Stomach smooth muscle (tissue), 2 donors: Measurements from ENCODE around the gene PDCD1.
"Not testable (repeated sequence)": the region's sequence is repeated elsewhere in the genome, so short reads cannot be mapped to it uniquely, and the experiment has no call there.

ENCODE experiments used
- H3K27ac ChIP-seq: one replicate; pipeline ENCODE4 v1.7.0; 2013; ENCODE audit warnings: mild to moderate bottlenecking, low read length, inconsistent platforms
- H3K27me3 ChIP-seq, 2 donors: one replicate each; pipeline ENCODE4 v1.7.0; 2013; ENCODE audit warnings: low read length in 2 of 2; ENCODE audit not compliant: insufficient read depth in 2 of 2, control insufficient read depth in 1 of 2
- H3K36me3 ChIP-seq, 2 donors: one replicate each; pipeline ENCODE4 v1.7.0; 2013; ENCODE audit warnings: low read length in 2 of 2; ENCODE audit not compliant: control insufficient read depth in 2 of 2, insufficient read depth in 2 of 2
- H3K4me1 ChIP-seq: one replicate; pipeline ENCODE4 v1.7.0; 2013; ENCODE audit warnings: low read length; ENCODE audit not compliant: control insufficient read depth, insufficient read depth
- H3K4me3 ChIP-seq, 2 donors: one replicate each; pipeline ENCODE4 v1.7.0; 2013; ENCODE audit warnings: low read length in 2 of 2
- H3K9ac ChIP-seq, 2 donors: one replicate each; pipeline ENCODE4 v1.7.0; 2013; ENCODE audit warnings: low read length in 2 of 2, mild to moderate bottlenecking in 1 of 2
- H3K9me3 ChIP-seq, 2 donors: one replicate each; pipeline ENCODE4 v1.7.0; 2013; ENCODE audit warnings: low read length in 2 of 2; ENCODE audit not compliant: control insufficient read depth in 2 of 2
- donor health status: healthy.
- donor health status: Pancreatic carcinoma.

PDCD1 gene

DNA sequence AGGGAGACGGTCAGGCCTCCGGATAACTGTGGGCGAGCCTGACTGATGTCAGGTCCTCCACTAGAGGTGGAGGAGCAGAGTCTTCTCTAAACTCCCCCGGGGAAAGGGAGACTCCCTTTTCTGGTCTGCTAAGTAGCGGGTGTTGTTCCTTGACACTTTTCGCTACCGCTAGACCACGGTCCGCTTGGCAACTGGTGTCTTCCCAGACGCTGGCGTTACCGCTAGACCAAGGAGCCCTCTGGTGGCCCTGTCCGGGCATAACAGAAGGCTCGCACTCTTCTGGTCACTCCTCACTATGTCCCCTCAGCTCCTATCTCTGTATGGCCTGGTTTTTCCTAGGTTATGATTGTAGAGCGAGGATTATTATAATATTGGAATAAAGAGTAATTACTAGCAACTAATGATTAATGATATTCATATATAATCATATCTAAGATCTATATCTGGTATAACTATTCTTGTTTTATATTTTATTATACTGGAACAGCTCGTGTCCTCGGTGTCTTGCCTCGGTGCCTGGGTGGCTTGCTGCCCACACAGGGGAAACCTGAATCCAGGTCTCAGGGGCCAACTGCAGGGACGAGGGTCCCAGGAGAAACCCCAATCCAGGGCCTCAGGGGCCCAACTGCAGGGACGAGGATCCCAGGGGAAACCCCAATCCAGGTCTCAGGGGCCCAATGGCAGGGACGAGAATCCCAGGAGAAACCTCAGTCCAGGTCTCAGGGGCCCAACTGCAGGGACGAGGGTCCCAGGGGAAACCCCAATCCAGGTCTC lies 17.2 kb upstream of the PDCD1 start:
- H3K36me3 ChIP-seq, H3K9ac ChIP-seq, H3K9me3 ChIP-seq, H3K27me3 ChIP-seq, H3K4me1 ChIP-seq, H3K27ac ChIP-seq, H3K4me3 ChIP-seq: not testable (repeated sequence)

DNA sequence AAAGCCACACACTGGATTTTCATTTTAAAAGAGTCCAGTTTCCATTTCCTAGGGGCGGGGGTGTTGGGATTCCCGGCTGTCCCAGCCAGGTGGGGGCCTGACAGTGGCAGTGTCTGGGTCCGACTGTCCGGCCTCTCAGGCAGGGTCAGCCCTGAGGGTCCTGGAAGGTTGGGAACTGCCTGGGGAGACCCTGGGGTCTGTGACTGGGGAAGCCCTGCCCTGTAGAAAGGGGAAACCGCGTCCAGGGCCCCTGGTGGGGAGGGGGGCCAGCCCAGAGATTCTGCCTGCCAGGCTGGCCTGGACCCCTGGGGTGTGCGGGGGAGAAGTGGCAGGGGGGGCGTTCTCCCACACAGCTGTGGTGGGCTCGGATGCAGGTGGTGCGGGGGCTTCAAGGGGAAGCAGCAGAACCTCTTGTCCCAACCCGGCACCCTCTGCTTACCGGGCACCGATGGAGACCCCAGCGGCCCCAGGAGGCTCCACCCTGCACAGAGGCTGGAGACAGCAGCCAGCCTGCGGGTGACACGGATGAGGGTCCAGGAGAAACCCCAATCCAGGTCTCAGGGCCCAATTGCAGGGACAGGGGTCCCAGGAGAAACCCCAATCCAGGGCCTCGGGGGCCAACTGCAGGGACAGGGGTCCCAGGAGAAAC lies 15.7 kb upstream of the PDCD1 start:
- Histone ChIP-seq H3K4me3 (no peak overlapping the region), H3K4me1 (no peaks in the 10 kb centered on the region), H3K9me3 (no peaks in the 10 kb centered on the region), H3K27me3 (peaks cover 4 to 6% of the 10 kb centered on the region in 2 donors), H3K36me3 (no peaks in the 10 kb centered on the region), H3K27ac (no peak overlapping the region), H3K9ac (no peak overlapping the region)

DNA sequence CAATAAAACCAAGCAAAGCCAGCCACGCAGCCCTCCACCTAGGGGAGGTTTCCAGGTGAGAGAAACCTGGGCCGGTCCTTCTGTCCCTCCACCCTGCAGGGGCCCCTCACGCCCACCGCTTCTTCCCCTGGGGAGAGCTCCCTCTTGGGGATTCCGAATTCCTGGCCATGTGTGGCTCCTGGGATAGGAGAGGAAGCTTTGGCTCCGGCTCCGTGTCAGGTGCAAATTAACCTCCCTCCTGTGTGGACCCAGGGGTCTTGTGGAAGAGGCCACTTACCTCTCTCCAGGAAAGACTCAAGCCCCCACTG lies 15.1 kb upstream of the PDCD1 start:
- Histone ChIP-seq H3K4me1 (no peaks in the 10 kb centered on the region), H3K4me3 (no peak overlapping the region), H3K27me3 (peaks cover 6% of the 10 kb centered on the region in 2 donors), H3K27ac (no peak overlapping the region), H3K9ac (no peak overlapping the region), H3K9me3 (no peaks in the 10 kb centered on the region), H3K36me3 (no peaks in the 10 kb centered on the region)

DNA sequence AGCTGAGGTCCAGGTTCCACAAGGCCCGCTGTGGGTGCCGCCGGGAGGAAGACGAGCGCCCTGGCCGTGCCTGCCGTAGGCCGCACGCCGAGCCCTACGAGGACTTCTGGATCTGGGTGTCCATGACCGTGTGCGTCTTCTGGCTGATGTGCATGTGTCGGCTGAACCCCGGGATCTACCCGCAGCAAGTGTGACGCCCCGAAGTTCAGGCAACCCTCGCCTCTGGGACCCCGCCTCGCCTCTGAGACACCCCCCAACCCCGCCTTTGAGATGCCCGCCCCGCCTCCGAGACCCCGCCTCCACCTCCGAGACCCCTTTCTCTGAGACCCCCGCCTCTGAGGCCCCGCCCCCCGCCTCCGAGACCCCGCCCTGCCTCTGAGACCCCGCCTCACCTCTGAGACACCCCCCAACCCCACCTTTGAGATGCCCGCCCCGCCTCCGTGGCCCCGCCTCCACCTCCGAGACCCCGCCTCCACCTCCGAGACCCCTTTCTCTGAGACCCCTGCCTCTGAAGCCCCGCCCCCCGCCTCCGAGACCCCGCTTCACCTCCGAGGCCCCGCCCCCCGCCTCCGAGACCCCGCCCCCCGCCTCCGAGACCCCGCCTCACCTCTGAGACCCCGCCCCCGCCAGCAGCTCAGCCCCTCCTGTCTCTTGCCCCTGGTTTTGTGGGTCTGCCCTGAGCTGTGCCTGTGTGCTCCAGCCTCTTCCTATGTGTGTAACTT lies 14.5 kb upstream of the PDCD1 start:
- Histone ChIP-seq H3K4me3 (no peak overlapping the region), H3K4me1 (peaks cover 4% of the 10 kb centered on the region), H3K9ac (no peak overlapping the region), H3K9me3 (no peaks in the 10 kb centered on the region), H3K27me3 (peaks cover 7 to 8% of the 10 kb centered on the region in 2 donors), H3K36me3 (no peaks in the 10 kb centered on the region), H3K27ac (no peak overlapping the region)

DNA sequence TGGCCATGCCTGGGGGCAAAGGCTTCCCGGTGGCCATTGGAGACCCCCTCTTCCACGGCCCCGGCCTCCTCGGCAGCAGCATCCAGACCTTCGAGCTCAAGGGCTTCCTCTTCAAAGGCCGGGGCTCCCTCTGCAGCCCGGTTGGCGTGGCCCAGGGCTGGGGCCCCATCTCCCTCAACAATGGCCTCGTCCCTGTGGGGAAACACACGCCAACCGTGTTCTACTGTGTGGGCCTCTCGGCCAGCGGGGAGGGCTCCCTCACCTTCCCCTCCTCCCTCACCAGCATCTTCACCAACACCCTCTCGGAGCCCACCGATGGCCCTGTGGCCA lies 13.6 kb upstream of the PDCD1 start:
- Histone ChIP-seq H3K9ac (no peak overlapping the region), H3K4me1 (peaks cover 5% of the 10 kb centered on the region), H3K4me3 (no peak overlapping the region), H3K9me3 (no peaks in the 10 kb centered on the region), H3K27me3 (peaks cover 15 to 17% of the 10 kb centered on the region in 2 donors), H3K36me3 (no peaks in the 10 kb centered on the region), H3K27ac (no peak overlapping the region)

DNA sequence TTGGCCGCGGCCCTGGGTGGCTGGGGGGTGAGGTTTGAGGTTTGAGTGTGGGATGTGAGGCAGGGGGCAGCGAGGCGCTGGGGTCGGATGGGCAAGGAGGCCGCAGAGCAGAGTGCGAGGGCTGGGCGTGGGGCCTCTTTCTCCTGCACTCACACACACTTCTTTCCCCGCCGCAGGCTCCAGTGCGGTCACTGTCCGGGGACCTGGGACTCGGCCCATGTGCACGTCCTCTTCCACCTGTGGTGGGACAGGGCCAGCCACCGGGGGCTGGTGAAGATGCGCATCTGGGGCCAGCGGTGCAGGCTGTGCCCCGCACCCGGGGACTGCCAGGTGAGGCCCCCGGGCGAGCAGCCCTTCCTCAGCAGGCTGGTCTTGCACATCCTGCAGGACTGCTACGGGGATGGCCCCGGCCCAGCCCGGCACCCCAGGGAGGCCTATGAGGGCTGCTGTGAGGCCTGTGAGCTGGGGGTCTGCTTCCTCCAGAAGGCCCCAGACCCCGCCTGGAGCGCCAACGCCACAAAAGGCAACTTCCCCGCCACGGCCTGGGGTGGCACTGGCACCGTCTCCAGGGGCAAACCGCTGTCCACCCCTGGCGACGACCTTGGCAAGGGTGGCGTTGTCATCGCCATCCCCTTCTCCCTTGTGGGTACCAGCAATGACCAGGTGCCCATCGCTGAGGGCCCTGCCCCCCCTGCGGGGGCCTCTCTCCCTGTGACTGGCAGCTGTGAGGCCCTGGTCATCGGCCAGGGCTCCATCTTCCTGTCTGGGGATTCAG lies 13.0 kb upstream of the PDCD1 start:
- Histone ChIP-seq H3K4me1 (peaks cover 6% of the 10 kb centered on the region), H3K36me3 (no peaks in the 10 kb centered on the region), H3K27me3 (peaks cover 20 to 22% of the 10 kb centered on the region in 2 donors), H3K9ac (no peak overlapping the region), H3K4me3 (no peak overlapping the region), H3K9me3 (no peaks in the 10 kb centered on the region), H3K27ac (no peak overlapping the region)

DNA sequence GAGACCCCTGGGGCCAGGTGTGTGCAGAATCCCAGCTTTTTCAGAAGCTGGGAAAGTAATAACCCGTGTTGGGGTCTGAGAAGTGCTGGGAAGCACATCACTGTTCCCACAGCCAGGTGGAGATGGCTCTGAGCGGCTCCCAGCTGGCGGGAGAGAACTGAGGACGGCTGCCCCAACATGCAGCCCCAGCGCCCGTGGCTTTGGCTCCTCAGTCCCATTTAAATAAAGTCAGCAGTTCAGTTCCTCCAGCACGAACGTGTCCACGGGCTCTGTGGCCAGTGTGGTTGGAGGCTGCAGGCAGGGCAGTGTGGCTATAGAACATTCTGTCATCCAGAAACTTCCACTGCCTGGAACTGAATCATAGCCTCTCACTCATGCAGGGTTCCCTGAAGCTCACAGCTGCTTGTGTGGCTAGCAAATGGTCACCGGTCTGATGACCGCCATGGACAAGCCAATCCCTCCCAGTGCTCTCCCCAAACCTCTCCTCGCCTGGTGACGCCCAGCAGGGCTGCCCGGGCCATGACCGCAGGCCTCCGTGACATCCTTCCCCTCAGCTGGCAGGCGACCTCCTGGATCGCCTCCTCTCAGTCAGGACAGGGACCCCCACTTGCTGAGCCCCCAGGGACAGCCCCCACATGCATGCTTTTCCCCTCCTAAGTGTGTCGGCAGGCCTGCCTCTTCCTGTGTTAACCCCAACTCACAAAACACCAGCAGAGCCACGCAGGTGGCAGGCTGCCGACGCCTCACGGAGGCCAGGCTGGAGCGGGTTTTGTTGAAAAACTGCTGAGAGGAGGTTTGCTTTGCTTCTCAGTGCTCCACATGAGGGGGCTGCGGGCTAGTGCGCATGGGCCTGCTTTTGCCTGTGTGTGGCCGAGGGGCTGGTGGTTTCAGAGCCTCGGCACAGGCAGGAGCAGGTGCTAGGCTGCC lies 12.2 kb upstream of the PDCD1 start:
- Histone ChIP-seq H3K27me3 (peaks cover 24 to 27% of the 10 kb centered on the region in 2 donors), H3K27ac (no peak overlapping the region), H3K4me1 (peaks cover 9% of the 10 kb centered on the region), H3K4me3 (no peak overlapping the region), H3K36me3 (no peaks in the 10 kb centered on the region), H3K9ac (no peak overlapping the region), H3K9me3 (no peaks in the 10 kb centered on the region)

DNA sequence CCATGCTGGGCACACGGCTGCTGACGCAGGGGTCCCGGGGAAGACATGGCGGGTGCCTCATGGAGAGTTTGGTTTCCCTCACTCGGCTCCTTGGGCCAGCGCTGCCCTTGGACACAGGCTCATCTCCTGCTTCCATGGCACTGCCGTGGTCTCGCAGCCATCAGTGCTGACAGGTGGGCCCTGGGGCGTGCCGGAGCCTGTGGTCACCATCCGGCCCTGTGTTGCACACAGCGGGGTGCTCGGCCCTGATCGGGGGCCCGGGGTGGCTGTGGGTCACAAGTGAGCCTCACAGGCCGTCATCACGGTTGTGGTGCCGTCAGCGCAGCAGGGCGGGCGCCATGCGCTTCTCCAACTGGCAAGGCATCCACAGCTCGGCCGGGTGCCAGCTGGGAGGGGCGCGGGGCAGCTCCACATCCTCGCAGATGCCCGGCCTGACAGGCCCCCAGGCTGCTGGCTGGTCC lies 11.4 kb upstream of the PDCD1 start:
- no peak overlapping the region for H3K27ac ChIP-seq
- no peaks in the 10 kb centered on the region for H3K9me3 ChIP-seq
- H3K36me3 ChIP-seq: no peaks in the 10 kb centered on the region
- peaks cover 9% of the 10 kb centered on the region for H3K4me1 ChIP-seq
- no peak overlapping the region for H3K9ac ChIP-seq
- no peak overlapping the region for H3K4me3 ChIP-seq
- peaks cover 27 to 32% of the 10 kb centered on the region in 2 donors for H3K27me3 ChIP-seq

DNA sequence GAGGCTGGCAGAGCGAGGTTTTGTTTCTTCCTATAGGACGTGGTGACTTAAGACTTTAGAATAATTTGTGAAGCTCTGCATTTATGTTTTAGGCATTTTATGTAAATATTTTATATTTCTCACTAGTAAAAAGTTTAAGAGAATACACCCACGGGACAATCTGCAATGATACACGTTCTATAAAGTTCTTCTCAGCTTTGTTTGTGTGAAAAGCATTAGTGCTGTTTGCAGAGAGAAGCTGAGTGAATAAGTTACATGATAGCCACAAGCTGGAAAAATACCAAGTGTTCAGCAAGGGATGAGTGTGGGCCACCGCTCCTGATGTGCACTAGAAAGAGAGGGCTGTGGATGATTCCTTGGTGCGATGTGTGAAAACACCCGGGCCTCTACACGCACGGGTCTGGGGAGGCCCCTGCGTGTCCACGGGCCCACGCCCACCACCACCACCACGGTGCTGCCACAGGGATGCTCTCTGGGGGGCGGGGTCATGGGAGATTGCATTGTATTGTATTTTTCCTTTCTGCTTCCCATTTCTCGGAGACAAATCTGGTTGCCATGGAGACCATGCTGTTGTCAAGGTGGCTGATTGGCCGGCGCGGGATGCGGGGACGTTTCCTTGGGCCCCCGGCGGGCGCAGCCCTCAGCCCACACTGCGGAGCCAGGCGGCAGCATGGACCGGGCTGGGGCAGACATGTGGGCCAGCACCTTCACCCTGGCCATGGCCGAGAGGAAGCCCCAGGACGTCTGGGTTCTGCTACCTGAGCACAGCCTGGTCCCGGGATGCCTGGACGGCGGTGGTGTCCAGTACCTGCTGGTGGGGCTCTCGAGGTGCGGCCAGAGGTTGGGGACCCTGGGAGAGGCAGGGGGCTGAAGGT lies 10.6 kb upstream of the PDCD1 start, which contains the start of gene RTP5:
TSS of gene RTP5 (plus strand) at position 643 of the 875 bp plus-strand sequence. CDS start at position 671, 28 bp downstream.
- H3K9me3 ChIP-seq: no peaks in the 10 kb centered on the region
- peaks cover 9% of the 10 kb centered on the region for H3K4me1 ChIP-seq
- peaks cover 26 to 39% of the 10 kb centered on the region in 2 donors for H3K27me3 ChIP-seq
- no peak within 1 kb of the TSS for H3K9ac ChIP-seq
- no peak within 1 kb of the TSS for H3K27ac ChIP-seq
- no peak within 1 kb of the TSS for H3K4me3 ChIP-seq
- H3K36me3 ChIP-seq: no peaks in the 10 kb centered on the region
